ENCODE data around the gene AANAT.

DNA sequence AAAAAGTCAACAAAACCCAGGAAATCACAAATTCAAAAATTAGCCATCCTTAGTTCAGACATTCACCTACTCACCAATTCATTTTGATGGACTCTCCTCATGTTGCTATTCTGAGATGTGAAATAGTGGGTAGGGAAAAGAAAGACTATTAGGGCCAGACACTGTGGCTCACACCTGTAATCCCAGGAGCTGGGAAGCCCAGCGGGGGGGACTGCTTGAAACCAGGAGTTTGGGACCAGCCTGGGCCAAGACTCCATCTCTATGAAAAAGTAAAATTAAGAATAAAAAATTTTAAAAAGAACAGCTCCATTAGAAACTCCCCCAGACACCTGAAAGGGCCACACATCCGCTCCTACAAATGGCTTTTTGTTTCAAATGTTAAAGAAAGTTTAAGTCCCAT is 35.9 kb upstream of the AANAT start:
- TF ChIP-seq, protein P1, sequence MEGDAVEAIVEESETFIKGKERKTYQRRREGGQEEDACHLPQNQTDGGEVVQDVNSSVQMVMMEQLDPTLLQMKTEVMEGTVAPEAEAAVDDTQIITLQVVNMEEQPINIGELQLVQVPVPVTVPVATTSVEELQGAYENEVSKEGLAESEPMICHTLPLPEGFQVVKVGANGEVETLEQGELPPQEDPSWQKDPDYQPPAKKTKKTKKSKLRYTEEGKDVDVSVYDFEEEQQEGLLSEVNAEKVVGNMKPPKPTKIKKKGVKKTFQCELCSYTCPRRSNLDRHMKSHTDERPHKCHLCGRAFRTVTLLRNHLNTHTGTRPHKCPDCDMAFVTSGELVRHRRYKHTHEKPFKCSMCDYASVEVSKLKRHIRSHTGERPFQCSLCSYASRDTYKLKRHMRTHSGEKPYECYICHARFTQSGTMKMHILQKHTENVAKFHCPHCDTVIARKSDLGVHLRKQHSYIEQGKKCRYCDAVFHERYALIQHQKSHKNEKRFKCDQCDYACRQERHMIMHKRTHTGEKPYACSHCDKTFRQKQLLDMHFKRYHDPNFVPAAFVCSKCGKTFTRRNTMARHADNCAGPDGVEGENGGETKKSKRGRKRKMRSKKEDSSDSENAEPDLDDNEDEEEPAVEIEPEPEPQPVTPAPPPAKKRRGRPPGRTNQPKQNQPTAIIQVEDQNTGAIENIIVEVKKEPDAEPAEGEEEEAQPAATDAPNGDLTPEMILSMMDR (IDR thresholded peaks at IDR 0.05): no peak
- TF ChIP-seq POLR2AphosphoS5 (IDR thresholded peaks at IDR 0.05): no peak
